ENCODE measurements around the gene YPEL3. TPM values are rescaled to one million over a fixed set of nuclear protein-coding genes. Genes with fewer than 3 reads are reported as not detected.

Gene YPEL3
- total and polyA plus RNA-seq, 2 donors (not counting 3 experiments of a cell fraction or from before 2014, with no cell fraction given) = 46.1 to 78.0 TPM

DNA sequence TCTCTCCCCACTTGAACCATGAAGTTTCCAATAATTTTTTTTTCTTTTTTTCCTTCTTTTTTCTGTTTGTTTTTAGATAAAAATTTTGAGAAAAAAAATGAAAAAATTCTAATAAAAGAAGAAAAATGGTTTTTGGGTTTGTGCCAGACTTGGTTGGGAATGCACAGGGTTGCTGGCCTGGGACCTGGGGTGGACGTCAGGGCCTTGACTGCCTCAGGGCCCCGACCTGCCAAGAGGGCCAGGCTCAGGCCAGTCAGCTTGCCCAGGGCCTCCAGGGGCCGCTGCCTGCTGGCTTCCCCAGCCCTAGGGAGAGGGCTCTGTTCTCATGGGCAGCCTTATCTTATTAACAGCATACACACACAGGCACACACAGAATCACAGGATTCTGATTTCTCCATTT is 10.8 kb downstream of the YPEL3 start:
- Histone ChIP-seq H3K4me2 (ENCODE audit: insufficient read depth, low read length) (no peak overlapping the region), H3K4me3 (replicated peaks in 1 of 3; ENCODE audit: insufficient read depth in 1 of 3, low read depth in 1 of 3, low read length in 3 of 3) (no peak overlapping the region), H2AFZ (ENCODE audit: low read depth, low read length) (no peak overlapping the region), H3K27me3 (ENCODE audit: control insufficient read depth in 2 of 2, insufficient read depth in 2 of 2, low read length in 2 of 2) (no peaks in the 10 kb centered on the region), H3K9me1 (replicated peaks; ENCODE audit: control insufficient read depth, extremely low read depth, insufficient read depth, low read length) (no peaks in the 10 kb centered on the region), H4K20me1 (replicated peaks; ENCODE audit: control insufficient read depth, extremely low read depth, insufficient read depth, low read length) (no peaks in the 10 kb centered on the region), H3K27ac (ENCODE audit: insufficient read depth, low read depth, low read length) (no peak overlapping the region), H3K9me3 (replicated peaks; ENCODE audit: control insufficient read depth, insufficient read depth, low read length) (no peaks in the 10 kb centered on the region), H3K9ac (replicated peaks; ENCODE audit: extremely low read depth, insufficient read depth, low read length) (no peak overlapping the region), H3K36me3 (ENCODE audit: control insufficient read depth in 2 of 2, extremely low read depth in 1 of 2, insufficient read depth in 2 of 2, low read length in 2 of 2) (peaks cover 13 to 36% of the 10 kb centered on the region in 2 experiments), H3K4me1 (ENCODE audit: control insufficient read depth, extremely low read depth, insufficient read depth, low read length) (peaks cover 2% of the 10 kb centered on the region), H3K79me2 (ENCODE audit: control insufficient read depth, insufficient read depth, low read length) (peaks cover 7% of the 10 kb centered on the region)
- no peak for DNase-seq (ENCODE audit: low read depth, low spot score)
- dilution Hi-C loops (cut with MboI; ENCODE audit: extremely low pct_ligation_motif_present, low sequenced_read_pairs) = no loop called here
- ChIA-PET POLR2A (no interaction called here), CTCF (no interaction called here)
- TF ChIP-seq JUN (IDR thresholded peaks at IDR 0.05; ENCODE audit: borderline replicate concordance, insufficient read depth, insufficient read length, low read depth) = no peak
- no peak for TF ChIP-seq POLR2AphosphoS5 (IDR thresholded peaks at IDR 0.05; ENCODE audit: insufficient read depth, low read depth, low read length)
- TF ChIP-seq FOS (IDR thresholded peaks at IDR 0.05; ENCODE audit: borderline replicate concordance, insufficient read depth, low read length) = no peak
- TF ChIP-seq, protein P1, sequence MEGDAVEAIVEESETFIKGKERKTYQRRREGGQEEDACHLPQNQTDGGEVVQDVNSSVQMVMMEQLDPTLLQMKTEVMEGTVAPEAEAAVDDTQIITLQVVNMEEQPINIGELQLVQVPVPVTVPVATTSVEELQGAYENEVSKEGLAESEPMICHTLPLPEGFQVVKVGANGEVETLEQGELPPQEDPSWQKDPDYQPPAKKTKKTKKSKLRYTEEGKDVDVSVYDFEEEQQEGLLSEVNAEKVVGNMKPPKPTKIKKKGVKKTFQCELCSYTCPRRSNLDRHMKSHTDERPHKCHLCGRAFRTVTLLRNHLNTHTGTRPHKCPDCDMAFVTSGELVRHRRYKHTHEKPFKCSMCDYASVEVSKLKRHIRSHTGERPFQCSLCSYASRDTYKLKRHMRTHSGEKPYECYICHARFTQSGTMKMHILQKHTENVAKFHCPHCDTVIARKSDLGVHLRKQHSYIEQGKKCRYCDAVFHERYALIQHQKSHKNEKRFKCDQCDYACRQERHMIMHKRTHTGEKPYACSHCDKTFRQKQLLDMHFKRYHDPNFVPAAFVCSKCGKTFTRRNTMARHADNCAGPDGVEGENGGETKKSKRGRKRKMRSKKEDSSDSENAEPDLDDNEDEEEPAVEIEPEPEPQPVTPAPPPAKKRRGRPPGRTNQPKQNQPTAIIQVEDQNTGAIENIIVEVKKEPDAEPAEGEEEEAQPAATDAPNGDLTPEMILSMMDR (IDR thresholded peaks at IDR 0.05; ENCODE audit: extremely low read depth in 1 of 2, insufficient read depth in 1 of 2, low read depth in 1 of 2, low read length in 2 of 2) = no peak
- TF ChIP-seq, protein P2, sequence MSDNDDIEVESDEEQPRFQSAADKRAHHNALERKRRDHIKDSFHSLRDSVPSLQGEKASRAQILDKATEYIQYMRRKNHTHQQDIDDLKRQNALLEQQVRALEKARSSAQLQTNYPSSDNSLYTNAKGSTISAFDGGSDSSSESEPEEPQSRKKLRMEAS (IDR thresholded peaks at IDR 0.05; ENCODE audit: insufficient read depth, insufficient read length) = no peak
- TF ChIP-seq EZH2 (IDR thresholded peaks at IDR 0.05; ENCODE audit: borderline replicate concordance, low read depth, low read length, severe bottlenecking) = no peak
- no peak for TF ChIP-seq POLR2A (IDR thresholded peaks at IDR 0.05; ENCODE audit: low read depth, low read length)
- no peak for TF ChIP-seq GATA2 (IDR thresholded peaks at IDR 0.05; ENCODE audit: insufficient read depth, insufficient read length, low read depth, low read length)
- TF ChIP-seq MYC (IDR thresholded peaks at IDR 0.05; ENCODE audit: low read depth, low read length) = no peak
- intact Hi-C loops (cut with micrococcal nuclease) = no loop called here
- no TSS peak for BruUV-seq (replicated peaks)
- no peak for FAIRE-seq

Measured in endothelial cell of umbilical vein (primary cell).